Sciatic nerve (tissue), 2 donors: Measurements from ENCODE around the gene GBP4. TPM values are rescaled to one million over a fixed set of nuclear protein-coding genes. Genes with fewer than 3 reads are reported as not detected.
A peak's percentile ranks its signal among the peaks of the same experiment; 100 is the strongest.
"Not testable (repeated sequence)": the region's sequence is repeated elsewhere in the genome, so short reads cannot be mapped to it uniquely, and the experiment has no call there.

Experiments used
- ATAC-seq: fragments of 200-7000 bp; cut with Tn5 transposase; one replicate; pipeline ENCODE4 v1.9.1; 2020; ENCODE audit warnings: mild to moderate bottlenecking, moderate library complexity
- DNase-seq: peaks from one replicate; pipeline ENCODE4 v3.0.0-alpha.2; 2020; ENCODE audit warnings: low spot score
- intact Hi-C: fragments of 100-400 bp; cut with DNase I; formaldehyde crosslinking; loops from one replicate; pipeline ENCODE4 v1.14.2; 2022
- total RNA-seq: library from RNA; stranded (reverse); fragmentation: NEBNext Ultra II Directional; extraction: Animal tissue kit (Norgen Biotek cat#: 25700); gene quantifications from one replicate; pipeline ENCODE4 v1.2.1, GENCODE V29; 2021
- donor health status: DM: no; HTN: no; CAD: no.
- donor health status: DM: no; HTN: no; CAD: no.

Gene GBP4
- total RNA-seq, result 19.4 TPM

GRCh38 chr1:89198491-89199072, at the start of gene GBP4:
GBP4 (minus strand) TSS chr1:89198942; CDS start chr1:89198834, 108 bp downstream.
- peak; percentile 64 for DNase-seq
- ATAC-seq, result peak; percentile 85
- intact Hi-C loops, result no loop called here

- no peak for ATAC-seq
- intact Hi-C loops, result no loop called here
- DNase-seq, result no peak
Observed at GRCh38 chr1:89243046-89243445, 44.3 kb upstream of the GBP4 start.

GRCh38 chr1:89221341-89221740, 22.6 kb upstream of the GBP4 start:
- intact Hi-C loops, result no loop called here
- ATAC-seq (no peak), DNase-seq (no peak)

GRCh38 chr1:89219851-89220250, 21.1 kb upstream of the GBP4 start:
- DNase-seq, intact Hi-C loops, ATAC-seq: not testable (repeated sequence)

GRCh38 chr1:89218941-89219340, 20.2 kb upstream of the GBP4 start:
- intact Hi-C loops, DNase-seq, ATAC-seq: not testable (repeated sequence)

- ATAC-seq, result no peak
- intact Hi-C loops, result no loop called here
- DNase-seq, result no peak
Observed at GRCh38 chr1:89213347-89213746, 14.6 kb upstream of the GBP4 start.

- ATAC-seq (no peak), DNase-seq (no peak)
- intact Hi-C loops, result no loop called here
Observed at GRCh38 chr1:89211035-89211634, 12.4 kb upstream of the GBP4 start.

- intact Hi-C loops, result no loop called here
- ATAC-seq, result no peak
- DNase-seq, result no peak
Observed at GRCh38 chr1:89206373-89206772, 7.6 kb upstream of the GBP4 start.

GRCh38 chr1:89203166-89203565, 4.4 kb upstream of the GBP4 start:
- no peak for ATAC-seq
- no peak for DNase-seq
- intact Hi-C loops, result no loop called here

- DNase-seq (no peak), ATAC-seq (no peak)
- intact Hi-C loops, result no loop called here
Observed at GRCh38 chr1:89201106-89201794, 2.5 kb upstream of the GBP4 start.

GRCh38 chr1:89200663-89201062, 1.9 kb upstream of the GBP4 start:
- no peak for DNase-seq
- intact Hi-C loops, result no loop called here
- ATAC-seq, result peak; percentile 25

GRCh38 chr1:89199525-89200031, 836 bp upstream of the GBP4 start:
- intact Hi-C loops, result no loop called here
- no peak for ATAC-seq

GRCh38 chr1:89198081-89198480, 661 bp downstream of the GBP4 start:
- intact Hi-C loops, result no loop called here
- DNase-seq (no peak), ATAC-seq (peak; percentile 27)

More at GRCh38 chr1:89199525-89200031, 836 bp upstream of the GBP4 start:
- DNase-seq, result no peak

- DNase-seq (no peak), ATAC-seq (no peak)
- intact Hi-C loops, result no loop called here
Observed at GRCh38 chr1:89195476-89195875, 3.3 kb downstream of the GBP4 start.

- DNase-seq (no peak), ATAC-seq (no peak)
- intact Hi-C loops, result no loop called here
Observed at GRCh38 chr1:89191314-89191713, 7.4 kb downstream of the GBP4 start.

- intact Hi-C loops, result no loop called here
- ATAC-seq (no peak), DNase-seq (no peak)
Observed at GRCh38 chr1:89190017-89190416, 8.7 kb downstream of the GBP4 start.

- no peak for DNase-seq
- intact Hi-C loops, result no loop called here
- no peak for ATAC-seq
Observed at GRCh38 chr1:89179343-89179742, 19.4 kb downstream of the GBP4 start.

- ATAC-seq, result no peak
- DNase-seq, result no peak
- intact Hi-C loops, result no loop called here
Observed at GRCh38 chr1:89176971-89177370, 21.8 kb downstream of the GBP4 start.

- ATAC-seq, result no peak
- intact Hi-C loops, result no loop called here
Observed at GRCh38 chr1:89175601-89176256, 23.0 kb downstream of the GBP4 start, which contains the start of gene GBP7. GBP7 (minus strand) TSS chr1:89176003; CDS start chr1:89171935, 4,068 bp downstream.

GRCh38 chr1:89174491-89174890, 24.3 kb downstream of the GBP4 start:
- no peak for DNase-seq
- no peak for ATAC-seq
- intact Hi-C loops, result no loop called here

More at GRCh38 chr1:89175601-89176256, 23.0 kb downstream of the GBP4 start, which contains the start of gene GBP7:
- DNase-seq, result no peak
